HepG2 (cell line): ENCODE results near the gene OSBPL10. TPM values are rescaled to one million over a fixed set of nuclear protein-coding genes. Genes with fewer than 3 reads are reported as not detected.

Source experiments
- AKNA ChIP-seq: sonication (generic); formaldehyde crosslinking; IDR thresholded peaks from 2 replicates; pipeline ENCODE4 v1.4.0; 2020; ENCODE audit warnings: missing genetic modification reagents, borderline replicate concordance
- CSRNP1 ChIP-seq: sonication (generic); formaldehyde crosslinking; IDR thresholded peaks from 2 replicates; pipeline ENCODE4 v1.8.1; 2023; ENCODE audit warnings: mild to moderate bottlenecking, missing genetic modification reagents
- DR1 ChIP-seq: sonication (generic); formaldehyde crosslinking; IDR thresholded peaks from 2 replicates; pipeline ENCODE4 v1.8.0; 2021; ENCODE audit warnings: mild to moderate bottlenecking, missing genetic modification reagents, inconsistent platforms
- E2F2 ChIP-seq: sonication (generic); formaldehyde crosslinking; IDR thresholded peaks from 2 replicates; pipeline ENCODE4 v1.4.0; 2020; ENCODE audit warnings: missing genetic modification reagents, borderline replicate concordance
- GLMP ChIP-seq: sonication (generic); formaldehyde crosslinking; IDR thresholded peaks from 2 replicates; pipeline ENCODE4 v1.9.0; 2021; ENCODE audit warnings: missing genetic modification reagents, mild to moderate bottlenecking, borderline replicate concordance
- HMG20A ChIP-seq: IDR thresholded peaks from 2 replicates; pipeline ENCODE4 v1.6.1; 2016; ENCODE audit warnings: borderline replicate concordance
- MYNN ChIP-seq: sonication (generic); formaldehyde crosslinking; IDR thresholded peaks from 2 replicates; pipeline ENCODE4 v1.4.0; 2020; ENCODE audit warnings: mild to moderate bottlenecking, low read depth, missing genetic modification reagents
- RBFOX2 ChIP-seq: fragments of 200-400 bp; formaldehyde crosslinking; IDR thresholded peaks from 2 replicates; pipeline ENCODE4 v1.6.1; 2017; ENCODE audit warnings: low read depth, mild to moderate bottlenecking, low read length
- REST ChIP-seq, 2 experiments: IDR thresholded peaks; 2 replicates each; pipeline ENCODE4 v1.6.1; 2011 to 2012; ENCODE audit warnings: low read length in 2 of 2, borderline replicate concordance in 1 of 2, low read depth in 1 of 2, mild to moderate bottlenecking in 1 of 2, moderate library complexity in 1 of 2
- ZBTB3 ChIP-seq: sonication (generic); formaldehyde crosslinking; IDR thresholded peaks from 2 replicates; pipeline ENCODE4 v1.4.0; 2020; ENCODE audit warnings: low read depth, mild to moderate bottlenecking, moderate library complexity, missing genetic modification reagents, borderline replicate concordance
- ZGPAT ChIP-seq: IDR thresholded peaks from 2 replicates; pipeline ENCODE4 v1.6.1; 2016; ENCODE audit warnings: mild to moderate bottlenecking
- ZNF629 ChIP-seq: sonication (generic); formaldehyde crosslinking; conservative IDR thresholded peaks from 2 replicates; pipeline ENCODE4 v1.5.0; 2020; ENCODE audit warnings: missing genetic modification reagents
- polyA plus RNA-seq, 8 experiments: library from polyadenylated mRNA; depleted of rRNA in 3 of 8; stranded (reverse) in 7 of 8; unstranded in 1 of 8; fragments of >200 nt; fragmentation: Illumina TruSeq in 4 of 8; extraction: Trizol in 4 of 8; gene quantifications; 2 replicates each; pipeline versions ENCODE4 v1.2.1 to v1.2.3, GENCODE V29; 2011 to 2016; ENCODE audit warnings: low read depth in 4 of 8, missing spikeins in 1 of 8, mixed read lengths in 1 of 8; ENCODE audit not compliant: insufficient read depth in 1 of 8
- total RNA-seq, 5 experiments: library from RNA; depleted of rRNA; stranded (reverse); fragments of >200 nt; fragmentation: Illumina TruSeq; extraction: Trizol; gene quantifications; 2 replicates each; pipeline ENCODE4 v1.2.3, GENCODE V29; 2016; ENCODE audit warnings: low read depth in 1 of 5

Gene OSBPL10
- total and polyA plus RNA-seq, 2 of the 13 experiments (the other 11 are each of a cell fraction or from before 2014, with no cell fraction given), result 10.3 to 28.6 TPM

- TF ChIP-seq AKNA (CRISPR knock-in tag), result no peak
- TF ChIP-seq GLMP (CRISPR knock-in tag), result no peak
- no peak for TF ChIP-seq REST (IDR thresholded peaks at IDR 0.05; ENCODE audit: borderline replicate concordance in 1 of 2, low read depth in 1 of 2, low read length in 2 of 2)
- no peak for TF ChIP-seq ZGPAT (CRISPR knock-in tag)
- no peak for TF ChIP-seq ZNF629 (CRISPR knock-in tag)
- TF ChIP-seq DR1, result no peak
- no peak for TF ChIP-seq E2F2 (CRISPR knock-in tag)
- no peak for TF ChIP-seq ZBTB3 (CRISPR knock-in tag)
- TF ChIP-seq MYNN (CRISPR knock-in tag), result no peak
- TF ChIP-seq CSRNP1 (CRISPR knock-in tag), result no peak
- no peak for TF ChIP-seq RBFOX2
- TF ChIP-seq HMG20A, result peak; percentile 33; the same call in 1 of the 2 replicates
Observed at GRCh38 chr3:31680072-31680870, 300.8 kb downstream of the OSBPL10 start (continued).
